HG02943 (cell line): ENCODE results near the gene C3orf70.
"Not testable (repeated sequence)": the region's sequence is repeated elsewhere in the genome, so short reads cannot be mapped to it uniquely, and the experiment has no call there.

ENCODE experiments used
- ATAC-seq: cut with Tn5 transposase; IDR thresholded peaks from one replicate; pipeline ENCODE4 v1.9.1; 2021; ENCODE audit warnings: mild to moderate bottlenecking, low read depth, moderate library complexity; ENCODE audit not compliant: unreplicated experiment

The C3orf70 gene

DNA sequence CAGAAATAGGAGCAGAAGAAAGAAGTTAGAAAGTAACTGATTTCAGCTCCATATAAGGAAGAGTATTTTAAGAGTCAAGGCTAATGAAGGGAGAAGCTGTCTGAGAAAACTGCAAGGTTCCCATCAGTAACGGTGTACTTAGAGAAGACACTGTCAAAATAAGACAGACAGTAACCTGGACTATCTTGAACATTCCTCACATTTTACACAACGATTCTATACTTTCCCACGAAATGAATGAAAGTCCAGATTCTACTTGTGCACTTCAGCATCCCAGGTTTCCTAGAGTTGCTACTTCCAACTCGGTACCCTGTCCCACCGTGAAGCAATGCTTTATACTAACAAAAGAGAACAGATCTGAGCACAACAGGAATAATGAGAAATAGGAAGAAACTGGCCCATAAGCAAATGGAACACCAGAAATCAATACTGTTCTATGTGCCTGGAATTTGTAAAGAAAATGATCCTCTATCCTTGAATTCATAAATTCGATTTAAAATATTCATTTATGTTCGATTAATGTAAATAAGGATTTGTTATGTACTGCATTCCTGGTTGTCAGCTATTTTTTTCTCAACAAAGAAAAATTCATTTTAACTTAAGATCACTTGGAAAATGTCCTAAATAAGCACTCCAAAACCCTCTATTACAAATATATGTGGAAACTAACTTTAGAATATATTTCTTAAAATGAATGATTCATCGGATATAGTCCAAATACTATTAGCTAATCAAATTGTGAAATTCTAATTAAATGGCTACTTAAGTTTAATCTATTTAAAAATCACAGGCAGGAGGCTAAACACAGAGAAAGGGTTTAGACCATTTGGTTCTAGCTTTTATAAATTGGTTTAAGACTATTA lies 1.5 kb downstream of the C3orf70 start:
- ATAC-seq = no peak

DNA sequence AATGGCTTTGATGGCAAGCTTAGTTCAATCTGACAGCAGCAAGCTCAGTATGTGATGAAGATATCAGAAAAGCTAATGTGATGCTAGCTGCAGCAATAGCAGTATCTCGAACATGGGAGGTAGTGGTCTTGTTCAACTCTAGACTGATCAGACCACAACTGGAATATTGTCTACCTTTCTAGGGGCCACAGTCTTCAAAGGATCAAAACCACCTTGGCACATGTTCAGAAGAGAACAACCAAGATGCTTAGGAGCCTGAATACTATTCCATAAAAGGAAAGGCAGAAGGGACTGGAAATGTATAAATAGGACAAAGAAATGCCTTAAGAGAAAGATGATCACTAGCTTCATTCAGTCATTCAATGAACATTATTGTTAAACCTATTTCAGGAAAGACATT lies 2.3 kb downstream of the C3orf70 start:
- no peak for ATAC-seq

DNA sequence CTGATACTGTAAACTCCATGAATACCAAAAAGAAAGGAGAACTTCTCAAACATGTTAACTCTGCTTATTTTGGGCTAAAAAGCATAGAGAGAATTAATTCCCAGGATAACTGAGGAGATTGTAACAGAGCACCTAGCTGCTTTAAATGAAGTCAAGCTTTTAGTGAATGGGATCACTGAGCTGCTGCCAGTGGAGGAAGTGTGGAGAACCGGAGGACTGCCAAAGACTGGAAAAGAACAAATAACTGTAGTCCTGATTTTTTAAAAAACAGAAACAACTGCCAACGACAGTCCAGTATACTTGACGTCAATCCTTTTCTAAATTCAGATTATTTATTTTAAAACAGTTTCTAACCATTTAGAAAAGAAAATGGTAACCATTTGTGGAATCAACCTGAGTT lies 3.3 kb downstream of the C3orf70 start:
- ATAC-seq = no peak

DNA sequence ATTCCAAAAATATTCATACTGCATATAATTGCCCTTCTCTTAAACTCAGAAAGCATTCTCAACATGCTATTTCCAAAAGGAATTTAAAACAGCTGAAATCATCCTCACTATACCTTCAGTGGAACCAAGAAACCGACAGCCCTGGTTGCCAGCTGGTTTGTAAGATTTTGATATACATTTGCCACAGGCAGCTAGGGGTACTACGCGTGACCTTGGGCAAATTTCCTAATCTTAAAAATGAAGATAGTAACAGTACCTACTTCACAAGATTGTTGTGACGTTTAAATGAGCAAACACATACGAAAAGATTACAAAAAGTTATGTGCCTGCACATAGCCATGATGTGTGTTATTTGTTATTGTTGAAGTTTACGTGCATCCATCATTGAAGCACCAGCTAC lies 7.3 kb downstream of the C3orf70 start:
- ATAC-seq = no peak

DNA sequence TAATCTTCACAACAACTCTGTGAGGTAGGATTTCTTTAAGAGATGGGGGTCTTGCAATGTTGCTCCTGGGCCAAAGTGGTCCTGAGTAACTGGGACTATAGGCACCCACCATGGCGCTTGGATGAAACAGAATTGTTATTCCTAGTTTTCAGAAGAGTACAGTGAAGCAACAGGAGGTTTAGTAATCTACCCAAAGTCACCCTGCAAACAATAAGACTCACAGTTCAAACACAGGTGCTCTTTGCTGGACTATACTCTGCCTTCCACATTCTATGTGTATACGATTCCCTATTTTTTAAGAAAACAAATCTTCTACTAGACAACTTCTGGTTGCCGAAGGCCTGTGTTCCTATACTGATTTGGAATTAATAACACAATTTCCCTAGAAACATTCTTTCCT lies 8.1 kb downstream of the C3orf70 start:
- no peak for ATAC-seq

DNA sequence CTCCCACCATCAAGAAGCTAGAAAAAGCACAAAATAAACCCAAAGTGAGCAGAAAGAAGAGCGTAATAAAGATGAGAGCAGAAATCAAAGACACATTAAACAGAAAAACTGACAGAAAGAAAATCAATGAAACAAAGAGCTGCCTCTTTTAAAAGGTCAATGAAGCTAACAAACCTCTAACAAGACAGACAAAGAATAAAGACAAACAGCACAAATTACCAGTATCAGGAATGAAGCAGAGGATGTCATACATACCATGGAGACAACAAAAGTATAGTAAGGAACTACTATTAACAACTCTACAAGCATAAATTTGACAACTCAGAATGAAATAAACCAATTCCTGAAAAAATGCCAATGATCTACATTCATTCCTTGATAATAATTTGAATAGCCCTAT lies 15.0 kb downstream of the C3orf70 start:
- ATAC-seq = no peak

DNA sequence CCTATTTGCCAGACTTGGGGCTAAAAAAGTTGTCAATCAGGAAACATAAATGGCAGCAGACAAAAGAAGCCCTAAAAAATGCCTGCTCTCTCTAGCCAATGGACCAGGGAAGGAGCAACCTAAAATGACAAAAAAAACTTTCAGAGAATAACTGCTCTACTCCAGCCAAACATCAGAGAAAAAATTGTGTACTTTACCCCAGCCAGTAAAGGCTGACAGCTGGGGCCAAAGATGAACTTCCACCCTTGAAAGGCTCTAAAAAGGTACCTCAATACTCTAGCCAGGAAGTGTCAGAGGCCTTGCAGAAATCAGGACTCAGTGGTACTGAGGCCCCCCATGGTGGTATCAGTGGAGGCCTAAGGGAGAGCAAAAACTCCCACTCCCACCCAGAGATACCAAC lies 18.4 kb downstream of the C3orf70 start:
- no peak for ATAC-seq

DNA sequence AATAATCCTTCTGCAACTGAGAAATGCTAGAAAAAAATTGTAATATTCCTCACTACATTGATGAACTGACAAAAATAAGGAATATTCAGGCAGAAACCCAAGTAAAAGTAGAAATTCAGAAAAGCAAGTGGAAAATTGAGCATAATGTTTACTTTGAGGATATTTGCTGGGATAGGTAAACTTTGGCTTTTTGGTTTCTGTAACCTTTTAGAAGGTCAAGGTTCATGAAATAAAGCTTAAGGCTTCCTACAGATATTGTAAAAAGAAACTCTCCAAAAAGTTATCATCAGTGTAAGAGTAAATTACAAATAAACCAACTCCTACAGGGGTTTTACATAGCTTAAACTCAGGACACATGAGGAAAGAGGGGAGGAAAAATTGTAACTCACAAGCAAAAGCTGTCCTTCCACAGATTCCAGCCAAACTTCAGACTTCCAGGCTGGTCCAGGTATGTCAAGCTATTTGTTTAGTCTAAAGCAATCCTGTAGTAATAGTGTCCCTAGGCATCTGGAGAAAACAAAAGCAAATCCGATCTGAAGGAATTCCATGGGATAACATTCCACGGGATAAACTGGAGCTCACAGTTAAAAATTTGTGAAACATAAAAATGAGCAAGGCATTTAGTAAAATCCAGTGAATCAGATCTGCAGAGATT lies 21.1 kb downstream of the C3orf70 start:
- no peak for ATAC-seq

DNA sequence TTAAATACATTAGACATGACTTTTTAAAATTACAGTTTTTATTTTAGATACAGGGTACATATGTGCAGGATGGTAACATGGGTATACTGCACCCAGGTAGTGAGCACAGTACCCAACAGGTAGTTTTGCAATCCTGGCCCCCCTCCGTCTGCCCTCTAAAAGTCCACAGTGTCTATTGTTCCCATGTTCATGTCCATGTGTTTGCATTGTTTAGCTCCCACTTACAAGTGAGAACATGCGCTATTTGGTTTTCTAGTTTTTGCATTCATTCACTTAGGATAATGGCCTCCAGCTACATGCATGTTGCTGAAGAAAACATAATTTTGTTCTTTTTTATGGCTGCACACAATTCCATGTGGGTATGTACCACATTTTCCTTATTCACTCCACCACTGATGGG lies 23.8 kb downstream of the C3orf70 start:
- no peak for ATAC-seq

DNA sequence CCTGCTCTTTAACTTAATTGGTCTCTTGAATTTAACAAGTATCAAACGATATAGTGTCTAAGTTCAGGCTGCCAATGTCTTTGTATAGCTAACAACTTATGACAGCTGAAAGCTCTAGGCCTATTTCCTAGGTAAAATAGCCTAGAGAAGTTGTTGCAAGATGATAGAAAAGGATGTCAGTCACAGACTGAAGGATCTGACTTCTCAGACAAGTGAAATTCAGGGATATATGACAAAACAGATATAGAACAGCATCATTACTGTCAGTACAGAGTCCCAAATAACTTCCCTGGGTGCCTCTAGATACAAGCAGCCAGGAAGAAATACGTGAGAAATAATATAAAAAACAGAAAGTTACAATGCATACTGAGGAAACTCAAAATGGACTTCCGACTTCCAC lies 26.7 kb downstream of the C3orf70 start:
- no peak for ATAC-seq

DNA sequence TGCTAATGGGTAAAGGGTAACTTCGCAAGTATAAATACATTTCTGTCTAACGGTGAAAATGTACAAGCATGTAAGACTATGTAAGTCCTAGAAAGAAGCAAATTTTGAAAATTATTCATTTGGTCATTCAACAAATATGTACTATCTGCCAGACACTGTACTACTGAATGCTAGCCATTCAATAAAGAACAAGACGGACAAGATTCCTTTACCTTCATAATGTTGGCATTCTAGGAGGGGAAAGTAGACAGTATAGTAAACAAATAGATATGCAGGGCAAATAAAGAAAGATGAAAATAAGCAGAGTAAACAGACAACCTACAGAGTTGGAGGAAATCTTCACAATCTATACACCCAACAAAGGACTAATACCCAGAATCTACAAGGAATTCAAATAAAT lies 32.7 kb downstream of the C3orf70 start:
- ATAC-seq = no peak

DNA sequence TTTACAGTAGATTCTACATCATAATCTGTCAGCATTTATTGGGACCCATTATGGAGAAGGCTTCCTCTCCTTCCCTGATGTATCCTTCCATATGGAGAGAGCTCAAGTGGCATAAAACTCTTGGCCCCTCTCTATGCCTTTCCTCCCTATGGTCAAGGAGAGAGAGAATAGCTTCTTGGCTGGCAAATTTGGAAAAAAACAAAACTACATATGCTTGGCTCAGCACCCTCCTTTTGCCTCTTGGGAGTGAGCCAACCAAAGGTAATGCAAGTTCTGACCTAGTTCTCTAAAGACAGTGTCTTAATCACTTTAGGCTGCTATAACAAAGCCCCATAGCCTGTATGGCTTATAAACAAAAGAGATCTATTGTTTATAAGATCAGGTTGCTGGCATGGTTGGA lies 37.5 kb downstream of the C3orf70 start:
- no peak for ATAC-seq

DNA sequence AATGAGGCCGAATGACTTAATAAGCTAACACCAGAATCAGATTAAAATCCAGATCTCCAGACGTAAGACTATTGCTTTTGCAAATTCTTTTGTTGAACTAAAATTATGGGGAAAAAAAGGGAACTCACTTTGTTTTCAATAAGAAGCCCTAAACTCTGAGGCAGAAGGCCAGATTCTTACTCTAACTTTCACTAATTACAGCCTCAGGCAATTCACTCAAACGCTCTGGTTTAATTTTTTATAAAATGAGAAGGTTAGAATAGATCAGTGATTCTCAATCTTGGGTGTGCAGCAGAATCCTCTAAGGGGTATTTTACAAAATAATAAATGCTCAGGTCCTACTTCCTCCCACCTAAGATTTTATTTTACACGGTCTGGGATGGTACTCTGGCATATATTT lies 38.1 kb downstream of the C3orf70 start:
- no peak for ATAC-seq

DNA sequence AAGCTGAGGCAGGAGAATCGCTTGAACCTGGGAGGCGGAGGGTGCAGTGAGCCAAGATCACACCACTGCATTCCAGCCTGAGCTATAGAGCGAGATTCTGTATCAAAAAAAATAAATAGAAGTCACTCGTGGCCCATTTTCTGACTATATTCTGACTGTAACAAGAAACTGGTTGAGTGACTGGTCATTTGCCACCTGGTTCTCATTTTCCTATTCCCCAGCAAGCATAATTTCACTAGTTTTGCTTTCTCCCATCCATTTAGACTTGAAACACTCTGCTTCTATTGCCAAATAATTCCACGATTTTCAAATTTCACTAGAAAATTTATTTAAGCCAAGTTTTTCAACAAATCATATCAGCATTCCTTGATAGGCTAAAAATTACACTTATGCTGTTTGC lies 40.7 kb downstream of the C3orf70 start:
- ATAC-seq = no peak

DNA sequence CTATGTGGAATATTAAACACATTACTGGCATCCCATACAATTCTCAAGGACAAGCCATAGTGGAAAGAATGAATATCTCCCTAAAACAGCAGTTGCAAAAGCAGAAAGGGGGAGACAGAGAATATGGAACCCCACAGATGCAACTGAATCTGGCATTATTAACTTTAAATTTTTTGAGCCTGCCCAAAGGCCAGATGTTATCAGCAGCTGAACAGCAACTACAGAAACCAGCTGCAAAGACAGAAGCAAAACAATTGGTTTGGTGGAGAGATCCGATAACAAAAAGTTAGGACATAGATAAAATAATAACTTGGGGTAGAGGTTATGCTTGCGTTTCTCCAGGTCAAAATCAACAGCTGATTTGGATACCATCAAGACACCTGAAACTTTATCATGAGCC lies 43.8 kb downstream of the C3orf70 start:
- not testable (repeated sequence) for ATAC-seq

DNA sequence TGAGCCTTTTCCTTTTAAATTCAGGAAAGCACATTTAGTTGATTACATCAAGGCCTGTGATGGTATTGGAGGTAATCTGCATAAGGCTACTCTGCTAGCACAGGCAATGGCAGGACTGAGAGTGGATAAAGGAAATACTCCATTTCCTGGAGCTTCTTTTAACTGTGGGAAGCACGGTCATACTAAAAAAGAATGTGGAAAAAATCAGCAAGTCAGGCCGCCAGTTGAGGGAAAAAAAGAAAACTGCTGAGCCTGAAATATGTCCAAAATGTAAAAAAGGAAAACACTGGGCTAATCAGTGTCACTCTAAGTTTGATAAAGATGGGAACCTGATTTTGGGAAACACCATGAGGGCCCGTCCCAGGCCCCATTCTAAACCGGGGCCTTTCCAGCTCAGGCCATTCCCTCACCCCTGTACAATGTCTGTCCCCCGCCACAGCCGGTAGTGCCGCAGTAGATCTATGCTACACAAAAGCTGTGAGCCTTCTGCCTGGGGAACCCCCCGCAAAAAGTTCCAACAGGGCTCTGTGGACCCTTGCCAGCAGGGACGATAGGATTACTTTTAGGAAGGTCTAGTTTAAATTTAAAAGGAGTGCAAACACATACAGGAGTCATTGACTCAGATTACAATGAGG lies 46.5 kb downstream of the C3orf70 start:
- not testable (repeated sequence) for ATAC-seq

DNA sequence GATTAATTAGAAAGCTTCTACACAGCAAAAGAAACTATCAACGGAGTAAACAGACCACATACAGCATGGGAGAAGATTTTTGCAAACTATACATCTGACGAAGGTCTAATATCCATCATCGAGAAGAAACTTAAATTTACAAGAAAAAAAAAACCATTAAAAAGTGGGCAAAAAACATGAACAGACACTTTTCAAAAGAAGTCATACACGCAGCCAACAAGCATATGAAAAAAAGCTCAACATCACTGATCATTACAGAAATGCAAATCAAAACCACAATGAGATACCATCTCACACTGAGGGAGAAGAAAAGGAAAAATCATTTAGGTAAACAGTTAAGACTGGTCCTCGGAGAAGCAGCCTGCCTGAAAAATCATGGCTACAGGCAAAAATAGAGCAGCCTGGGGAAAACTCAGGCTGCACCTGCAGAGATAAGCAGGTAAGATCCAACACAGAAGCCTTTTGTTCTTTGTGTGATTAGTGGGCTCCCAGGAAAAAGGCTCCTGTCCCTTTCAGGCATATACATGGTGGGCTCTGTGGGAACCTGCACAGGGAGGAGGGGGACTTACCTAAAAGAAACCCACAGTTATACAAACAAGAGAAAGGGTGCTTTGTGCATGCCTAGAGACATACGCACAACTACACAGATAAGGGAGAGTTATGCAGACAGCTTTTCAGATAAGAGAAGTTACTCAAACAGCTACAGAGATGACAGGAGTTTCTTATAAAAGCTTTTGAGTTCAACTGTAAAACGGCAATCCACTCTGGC lies 49.3 kb downstream of the C3orf70 start:
- ATAC-seq = no peak

DNA sequence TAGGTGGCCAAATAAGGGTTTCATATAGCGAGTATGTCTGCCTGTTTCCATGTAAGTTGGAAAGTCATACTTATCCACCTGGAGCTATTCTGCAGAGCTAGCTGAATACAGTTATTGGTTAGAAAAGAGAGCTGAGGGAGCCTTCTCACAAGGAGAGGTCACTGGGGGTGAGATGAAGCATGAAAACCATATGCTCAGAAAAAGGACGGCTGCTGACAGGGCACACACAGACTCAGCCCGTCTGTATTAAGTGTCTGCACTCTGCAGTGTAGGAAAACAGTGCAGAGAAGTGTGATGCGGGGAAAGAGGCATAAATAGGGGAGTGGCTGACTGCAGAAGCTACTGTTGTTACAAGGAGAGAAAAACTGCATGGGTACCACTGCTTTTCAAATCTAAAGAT lies 58.2 kb downstream of the C3orf70 start:
- ATAC-seq = no peak

DNA sequence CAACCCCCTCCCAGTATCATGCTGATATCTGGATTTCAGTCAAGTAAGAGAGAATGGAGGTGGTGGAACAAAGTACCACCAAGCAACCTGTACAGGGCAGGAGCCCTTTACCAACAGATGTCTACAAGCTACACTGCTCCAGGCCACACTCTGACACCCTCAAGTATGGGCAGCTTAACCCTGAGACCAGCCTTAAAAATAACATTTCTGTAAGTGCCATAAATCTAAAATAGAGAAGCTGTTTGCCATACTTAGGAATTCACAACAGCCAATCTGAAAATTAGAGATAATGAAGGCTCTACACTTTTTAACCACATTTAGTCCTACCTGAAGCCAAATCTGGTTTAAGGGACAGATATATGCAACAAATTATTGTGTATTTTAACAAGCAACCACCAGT lies 59.7 kb downstream of the C3orf70 start:
- ATAC-seq = no peak

DNA sequence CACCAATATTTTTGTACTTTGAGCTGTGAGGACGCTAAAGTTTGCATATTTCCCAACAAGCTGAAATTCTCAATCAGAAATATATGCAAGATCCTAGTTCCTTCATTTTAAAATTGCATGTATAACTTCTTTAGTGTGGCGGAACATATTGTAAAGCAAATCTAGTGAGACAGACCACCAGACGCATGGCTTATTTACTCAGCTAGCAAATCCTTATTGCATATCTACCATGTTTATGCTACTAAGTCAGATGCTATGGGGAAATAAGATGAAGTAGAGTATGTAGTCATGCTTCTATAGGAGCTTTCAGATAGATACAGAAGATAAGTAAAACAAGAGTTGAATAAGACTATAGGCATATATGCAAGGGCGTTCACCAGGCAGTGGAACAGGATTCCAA lies 62.0 kb downstream of the C3orf70 start:
- no peak for ATAC-seq

DNA sequence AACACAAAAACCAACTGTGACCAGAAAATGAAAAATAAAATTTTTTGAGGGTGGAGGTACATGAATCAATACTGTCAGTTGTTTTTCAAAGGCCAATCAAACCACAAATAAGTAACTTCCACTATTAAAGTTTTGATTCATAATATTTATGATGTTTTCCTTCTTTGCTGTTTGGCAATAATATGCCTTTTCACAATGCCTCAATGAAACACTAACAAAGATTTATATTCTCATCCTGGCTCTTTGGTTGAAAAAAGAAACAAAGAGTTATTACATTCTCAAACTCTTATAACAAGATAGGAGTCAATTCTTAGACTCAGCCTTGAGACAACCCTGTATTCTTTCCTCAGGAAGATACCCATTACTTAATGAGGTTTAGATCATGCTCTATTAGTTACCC lies 63.1 kb downstream of the C3orf70 start:
- no peak for ATAC-seq
